Cardiac atrium fibroblast (primary cell): ENCODE results near the gene PCSK1. TPM values are rescaled to one million over a fixed set of nuclear protein-coding genes. Genes with fewer than 3 reads are reported as not detected.

ENCODE experiments used
- total RNA-seq: library from RNA; depleted of rRNA; stranded (reverse); fragments of >200 nt; gene quantifications from 2 replicates; pipeline ENCODE4 v1.2.3, GENCODE V29; 2015

The PCSK1 gene
- total RNA-seq, result 0.18 and 1.1 TPM in 2 replicates

DNA sequence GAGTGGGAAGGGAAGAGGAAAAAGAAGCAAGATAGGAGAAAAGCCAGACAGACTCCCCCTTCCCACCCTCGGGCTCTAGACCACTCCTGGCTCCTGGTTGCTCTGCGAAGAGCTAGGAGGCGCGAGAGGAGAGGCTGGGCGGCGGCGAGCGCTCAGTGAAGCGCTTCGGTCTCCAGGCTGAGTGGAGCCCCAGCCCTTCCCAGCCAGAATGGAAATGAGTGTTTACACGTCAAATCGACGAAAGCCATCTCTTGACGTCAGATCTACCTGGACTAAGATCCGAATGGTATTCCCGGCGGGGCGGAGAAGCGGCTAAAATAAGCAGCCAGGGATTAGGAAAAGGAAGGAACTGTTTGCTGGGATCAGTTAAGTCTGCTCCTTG lies at the start of gene PCSK1:
PCSK1 (minus strand) TSS at position 183 of the 382 bp plus-strand sequence. CDS start 206 bp downstream, outside the sequence.

Other genes starting within 250 kb of the PCSK1 start
- 120 and 127 TPM in 2 replicates for gene CAST, start 229.1 kb upstream of the PCSK1 start, total RNA-seq